Bone marrow (tissue), 2 donors: ENCODE measurements around the gene ZNF831.
A peak's percentile ranks its signal among the peaks of the same experiment; 100 is the strongest.

Source experiments
- DNase-seq, 2 donors: peaks; one replicate each; lab custom pipeline; 2025; lab: John Stamatoyannopoulos, UW

Gene ZNF831

GRCh38 chr20:59247731-59248684 lies 84.4 kb downstream of the ZNF831 start:
- DNase-seq, result no peak

DNA sequence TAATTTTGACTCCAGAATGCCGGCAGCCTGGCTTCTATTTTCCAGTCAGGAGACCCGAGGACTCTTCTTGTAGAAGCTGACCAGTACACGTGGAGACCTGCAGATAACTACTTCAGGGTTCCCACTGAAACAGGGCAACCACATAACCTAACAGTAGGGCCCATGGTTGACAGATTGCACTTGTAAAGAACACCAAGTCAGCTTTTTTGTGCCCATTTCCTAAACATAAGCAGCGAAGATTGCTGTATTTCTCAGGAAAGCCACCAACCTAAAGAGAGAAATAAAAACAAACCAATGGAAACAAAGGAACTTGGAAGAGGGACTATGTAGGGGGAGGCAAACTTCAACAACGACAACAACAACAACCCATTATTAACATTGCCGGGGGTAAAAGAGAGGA lies 86.7 kb downstream of the ZNF831 start:
- DNase-seq, result no peak

DNA sequence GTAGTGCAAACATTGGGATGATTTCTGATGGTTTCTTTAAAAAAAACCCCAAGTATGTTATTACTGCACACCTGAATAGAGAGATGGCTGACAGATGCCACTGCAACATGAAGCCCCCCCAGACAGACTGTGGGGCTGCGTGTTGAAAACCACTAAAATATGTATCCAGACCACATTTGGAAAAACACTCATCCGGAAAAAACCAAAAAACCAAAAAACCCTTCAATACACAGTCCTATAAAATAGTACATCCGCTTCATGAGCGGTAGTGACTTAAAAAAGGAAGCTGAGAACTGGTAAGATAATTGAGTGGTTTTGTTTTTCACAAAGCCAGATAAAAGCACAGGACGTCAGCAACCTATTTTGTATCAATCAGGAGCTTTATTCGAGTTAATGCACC lies 89.7 kb downstream of the ZNF831 start:
- DNase-seq, result peak in 1 of 2 donors; percentile 12

DNA sequence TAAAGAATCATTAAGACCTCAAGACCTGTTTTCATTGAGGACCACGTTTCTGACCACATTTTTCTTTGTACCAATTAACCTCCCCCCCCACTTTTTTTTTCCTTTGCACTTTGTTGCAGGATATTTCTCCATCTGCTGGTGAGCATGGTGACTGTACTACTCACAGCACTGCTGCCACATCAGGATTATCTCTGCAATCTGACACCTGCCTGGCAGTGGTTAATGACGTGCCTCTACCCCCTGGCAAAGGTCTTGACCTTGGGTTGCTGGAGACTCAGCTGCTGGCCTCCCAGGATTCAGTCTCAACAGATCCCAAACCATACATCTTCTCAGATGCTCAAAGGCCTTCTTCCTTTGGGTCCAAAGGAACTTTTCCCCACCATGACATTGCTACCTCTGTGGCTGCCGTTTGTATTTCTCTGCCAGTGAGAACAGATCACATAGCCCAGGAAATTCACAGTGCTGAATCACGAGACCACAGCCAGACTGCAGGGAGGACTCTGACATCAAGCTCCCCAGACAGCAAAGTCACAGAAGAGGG lies 90.2 kb downstream of the ZNF831 start:
- DNase-seq, result no peak

DNA sequence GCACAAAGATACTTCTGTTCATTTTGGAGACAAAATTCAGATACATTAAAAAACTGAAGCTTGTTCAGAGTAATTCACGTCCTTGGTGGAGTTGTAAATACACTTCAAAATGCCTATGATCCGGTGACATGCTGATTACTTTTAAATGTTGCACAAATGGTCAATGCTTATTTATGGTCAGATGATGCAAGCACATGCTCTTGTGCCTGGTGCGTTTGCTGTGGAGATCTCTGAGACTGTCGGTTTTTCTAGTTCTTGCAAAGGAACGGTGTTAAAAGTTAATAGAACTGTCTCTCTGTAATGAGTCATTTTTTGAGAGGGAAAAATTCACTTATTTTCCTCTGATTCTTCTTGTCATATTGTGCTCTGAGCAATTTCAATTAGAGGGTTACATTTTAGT lies 91.6 kb downstream of the ZNF831 start:
- DNase-seq, result no peak

GRCh38 chr20:59258221-59258621 lies 94.6 kb downstream of the ZNF831 start:
- DNase-seq, result peak in 1 of 2 donors; percentile 33

GRCh38 chr20:59259946-59260345 lies 96.3 kb downstream of the ZNF831 start:
- no peak for DNase-seq

DNA sequence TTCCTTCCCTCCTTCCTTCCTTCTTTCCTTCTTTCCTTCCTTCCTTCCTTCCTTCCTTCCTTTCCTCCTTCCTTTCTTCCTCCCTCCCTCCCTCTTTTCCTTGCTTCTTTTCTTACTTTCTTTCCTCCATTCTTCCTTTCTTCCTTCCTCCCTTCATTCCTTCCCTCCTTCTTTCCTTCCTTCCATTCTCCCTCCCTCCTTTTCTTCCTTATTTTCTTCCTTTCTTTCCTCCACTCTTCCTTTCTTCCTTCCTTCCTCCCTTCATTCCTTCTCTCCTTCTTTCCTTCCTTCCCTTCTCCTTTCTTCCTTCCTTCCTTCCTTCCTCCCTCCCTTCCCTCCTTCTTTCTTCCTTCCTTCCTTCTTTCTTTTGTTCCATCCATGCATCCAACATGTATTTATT lies 101.7 kb downstream of the ZNF831 start:
- DNase-seq, result no peak

GRCh38 chr20:59268870-59269269 lies 105.2 kb downstream of the ZNF831 start:
- no peak for DNase-seq

- no peak for DNase-seq
These were observed 105.9 kb downstream of the ZNF831 start for GRCh38 chr20:59269411-59270025.

DNA sequence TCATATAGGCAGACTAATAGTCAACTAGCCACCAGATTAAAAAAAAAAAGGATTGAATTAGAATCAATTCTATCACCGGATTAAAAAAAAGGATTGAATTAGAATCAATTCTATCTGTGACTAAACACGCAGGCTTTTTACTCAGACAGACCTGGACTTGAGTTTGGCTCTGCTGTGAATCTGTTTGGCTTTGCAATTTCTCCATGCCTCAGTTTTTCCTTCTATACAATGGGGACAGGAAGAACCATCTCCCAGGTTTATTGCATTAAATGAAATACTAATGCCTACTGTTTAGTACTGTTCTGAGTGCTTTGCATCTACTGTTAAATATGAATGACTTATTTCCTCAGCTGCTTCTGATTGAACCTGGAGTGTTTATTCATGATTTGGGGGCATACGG lies 106.8 kb downstream of the ZNF831 start:
- DNase-seq, result no peak

GRCh38 chr20:59273739-59274357 lies 110.2 kb downstream of the ZNF831 start:
- no peak for DNase-seq

DNA sequence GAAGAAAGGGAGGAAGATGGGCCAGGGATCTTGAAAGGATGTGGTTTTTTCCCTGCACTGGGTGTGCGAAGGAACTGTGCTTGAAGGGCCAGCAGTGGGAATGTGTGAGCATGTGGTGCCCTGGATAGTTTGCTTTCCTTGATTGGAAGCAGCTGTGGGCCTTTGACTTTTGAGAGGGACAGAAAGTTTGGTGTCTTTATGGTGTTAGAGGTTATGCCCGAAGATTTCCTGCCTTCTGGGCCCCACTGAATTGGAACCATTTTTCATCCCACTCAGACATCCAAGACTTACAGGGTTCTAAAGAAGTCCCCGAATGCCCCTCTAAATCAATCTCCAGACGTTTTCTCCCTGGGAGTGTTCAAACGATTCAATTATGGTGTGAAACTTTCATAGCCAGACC lies 113.3 kb downstream of the ZNF831 start:
- no peak for DNase-seq

DNA sequence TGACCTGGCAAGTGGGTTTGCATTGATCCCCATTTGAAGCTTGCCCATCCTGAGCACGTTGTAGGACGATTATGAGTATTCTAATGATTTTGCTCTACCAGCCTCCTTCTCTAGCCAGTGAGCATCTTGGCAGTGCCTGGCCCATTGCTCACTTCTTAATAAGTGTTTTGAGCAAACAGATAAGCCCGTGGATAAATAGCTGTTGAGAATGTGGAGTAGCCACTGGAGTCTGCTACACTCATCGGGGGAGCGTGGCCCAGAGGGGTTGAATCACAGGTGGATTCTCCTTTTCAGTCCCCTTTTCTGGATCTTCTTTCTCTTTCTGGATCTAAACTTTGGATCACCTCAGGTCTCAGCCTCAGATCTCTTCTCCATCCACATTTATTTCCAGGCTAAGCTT lies 120.8 kb downstream of the ZNF831 start:
- no peak for DNase-seq

GRCh38 chr20:59289994-59290393 lies 126.4 kb downstream of the ZNF831 start:
- DNase-seq, result no peak

- no peak for DNase-seq
These were observed 128.2 kb downstream of the ZNF831 start for GRCh38 chr20:59291740-59292383.

DNA sequence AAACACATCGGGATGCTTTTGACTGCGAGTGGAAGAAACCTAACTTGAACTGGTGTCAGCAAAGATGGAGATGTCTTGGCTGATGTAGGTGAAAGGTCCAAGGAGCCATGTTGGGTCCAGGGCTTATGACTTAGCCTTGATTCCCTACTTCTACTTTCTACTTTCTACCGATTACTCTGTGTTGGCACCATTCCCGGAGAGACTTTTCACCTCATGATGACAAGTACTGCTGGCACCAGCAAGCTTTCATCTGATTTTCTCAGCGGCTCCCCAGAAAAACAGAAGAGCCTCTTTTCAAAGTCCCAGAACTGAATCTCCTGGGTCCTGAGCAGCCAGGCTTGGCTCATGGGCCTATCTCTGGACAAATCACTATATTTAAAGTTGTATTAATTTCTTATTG lies 131.9 kb downstream of the ZNF831 start:
- no peak for DNase-seq

GRCh38 chr20:59297686-59298085 lies 134.1 kb downstream of the ZNF831 start:
- DNase-seq, result no peak

- DNase-seq, result no peak
These were observed 136.3 kb downstream of the ZNF831 start for GRCh38 chr20:59299945-59300332.

GRCh38 chr20:59300333-59301081 lies 136.9 kb downstream of the ZNF831 start, which contains the start of gene EDN3:
Gene EDN3, plus strand, starts transcription at chr20:59300611. Its CDS starts 202 bp downstream, at chr20:59300813.
- no peak for DNase-seq

DNA sequence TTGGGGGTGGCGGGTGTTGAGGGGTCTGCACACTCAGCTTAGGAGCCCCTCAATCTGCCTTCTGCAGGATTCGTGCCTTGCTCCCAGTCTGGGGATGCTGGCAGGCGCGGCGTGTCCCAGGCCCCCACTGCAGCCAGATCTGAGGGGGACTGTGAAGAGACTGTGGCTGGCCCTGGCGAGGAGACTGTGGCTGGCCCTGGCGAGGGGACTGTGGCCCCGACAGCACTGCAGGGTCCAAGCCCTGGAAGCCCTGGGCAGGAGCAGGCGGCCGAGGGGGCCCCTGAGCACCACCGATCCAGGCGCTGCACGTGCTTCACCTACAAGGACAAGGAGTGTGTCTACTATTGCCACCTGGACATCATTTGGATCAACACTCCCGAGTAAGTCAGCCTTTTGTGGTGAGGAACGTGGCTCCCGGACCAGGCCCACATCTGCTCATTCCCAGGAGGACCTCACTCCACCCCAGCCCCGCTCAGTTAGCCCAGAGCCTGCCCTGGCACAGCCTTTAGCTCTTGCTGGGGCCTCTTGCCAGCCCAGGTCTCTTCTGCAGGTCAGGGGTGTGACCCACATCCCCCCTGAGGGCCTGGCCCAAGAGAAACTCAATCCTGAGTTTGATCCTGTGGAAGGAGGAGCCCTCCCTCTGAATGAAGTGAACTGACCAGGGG lies 137.9 kb downstream of the ZNF831 start:
- no peak for DNase-seq
